Bronchial epithelial cell (primary cell): Measurements from ENCODE around the gene IL27RA. TPM values are rescaled to one million over a fixed set of nuclear protein-coding genes. Genes with fewer than 3 reads are reported as not detected.
A peak's percentile ranks its signal among the peaks of the same experiment; 100 is the strongest.

ENCODE experiments used
- DNase-seq: peaks from one replicate; pipeline ENCODE4 v3.0.0-alpha.2; 2010; ENCODE audit warnings: low read depth
- FAIRE-seq: peaks from 2 replicates; lab custom pipeline; 2011; peaks lifted over from hg19 to GRCh38; lab: Jason Lieb, UNC
- H3K27me3 ChIP-seq: 2 replicates; pipeline ENCODE4 v1.5.1; 2011; ENCODE audit warnings: low read length; ENCODE audit not compliant: control insufficient read depth, insufficient read depth
- H3K36me3 ChIP-seq: 2 replicates; pipeline ENCODE4 v1.5.1; 2011; ENCODE audit warnings: low read length; ENCODE audit not compliant: control insufficient read depth, insufficient read depth
- H3K4me3 ChIP-seq: 2 replicates; pipeline ENCODE4 v1.5.1; 2011; ENCODE audit warnings: mild to moderate bottlenecking, low read depth, low read length, control low read depth
- CTCF ChIP-seq: IDR thresholded peaks from 2 replicates; pipeline ENCODE4 v1.5.1; 2011; ENCODE audit warnings: mild to moderate bottlenecking, moderate library complexity, low read length, control low read depth, inconsistent platforms; ENCODE audit not compliant: insufficient read depth, severe bottlenecking
- total RNA-seq: library from RNA; depleted of rRNA; stranded (reverse); fragments of >200 nt; gene quantifications from 2 replicates; pipeline ENCODE4 v1.2.1, GENCODE V29; 2014

Gene IL27RA
- total RNA-seq: 0.26 TPM in 2 replicates

- DNase-seq: peak; percentile 13
- Histone ChIP-seq H3K27me3 (no peaks in the 10 kb centered on the region), H3K36me3 (no peaks in the 10 kb centered on the region), H3K4me3 (peak within 1 kb of the TSS; percentile 52)
- TF ChIP-seq CTCF: peak; percentile 55
- FAIRE-seq: no peak
These were observed at the start of gene IL27RA for GRCh38 chr19:14031719-14032480. TSS of gene IL27RA (plus strand) at chr19:14031762. CDS start at chr19:14031873, 111 bp downstream.

- DNase-seq (no peak), FAIRE-seq (no peak)
- Histone ChIP-seq H3K4me3 (no peak overlapping the region), H3K36me3 (peaks cover 3% of the 10 kb centered on the region), H3K27me3 (no peaks in the 10 kb centered on the region)
- no peak for TF ChIP-seq CTCF
These were observed 49.5 kb upstream of the IL27RA start for GRCh38 chr19:13981988-13982501.

GRCh38 chr19:13982773-13983172 lies 48.8 kb upstream of the IL27RA start:
- no peak overlapping the region for H3K4me3 ChIP-seq
- DNase-seq (no peak), FAIRE-seq (no peak)
- peaks cover 4% of the 10 kb centered on the region for H3K36me3 ChIP-seq
- TF ChIP-seq CTCF: no peak
- no peaks in the 10 kb centered on the region for H3K27me3 ChIP-seq

- no peak for DNase-seq
- Histone ChIP-seq H3K36me3 (peaks cover 4% of the 10 kb centered on the region), H3K27me3 (no peaks in the 10 kb centered on the region), H3K4me3 (no peak overlapping the region)
- no peak for TF ChIP-seq CTCF
- no peak for FAIRE-seq
These were observed 48.2 kb upstream of the IL27RA start for GRCh38 chr19:13983213-13983889.

- no peak for FAIRE-seq
- no peak for DNase-seq
- TF ChIP-seq CTCF: no peak
These were observed 47.4 kb upstream of the IL27RA start for GRCh38 chr19:13984186-13984585.

More at GRCh38 chr19:13984186-13984585, 47.4 kb upstream of the IL27RA start:
- Histone ChIP-seq H3K4me3 (no peak overlapping the region), H3K27me3 (no peaks in the 10 kb centered on the region), H3K36me3 (peaks cover 4% of the 10 kb centered on the region)
